Left ventricle myocardium inferior (tissue), 1 donor: ENCODE data around the gene CLEC2A. TPM values are rescaled to one million over a fixed set of nuclear protein-coding genes. Genes with fewer than 3 reads are reported as not detected.

ENCODE experiments used
- DNase-seq: peaks from one replicate; pipeline ENCODE4 v3.0.0-alpha.2; 2020
- H3K27ac ChIP-seq: fragments of 200-600 bp; replicated peaks from 2 replicates; pipeline ENCODE4 v1.8.0; 2021
- H3K27me3 ChIP-seq: fragments of 200-600 bp; 2 replicates; pipeline ENCODE4 v1.8.0; 2021; ENCODE audit warnings: low read depth
- H3K36me3 ChIP-seq: fragments of 200-600 bp; 2 replicates; pipeline ENCODE4 v1.8.0; 2021
- H3K4me1 ChIP-seq: fragments of 200-600 bp; 2 replicates; pipeline ENCODE4 v1.8.0; 2021
- H3K4me3 ChIP-seq: fragments of 200-600 bp; 2 replicates; pipeline ENCODE4 v1.8.0; 2021; ENCODE audit warnings: mild to moderate bottlenecking, moderate library complexity
- H3K9me3 ChIP-seq: fragments of 200-600 bp; replicated peaks from 2 replicates; pipeline ENCODE4 v1.8.0; 2021
- intact Hi-C: fragments of 100-400 bp; cut with micrococcal nuclease; formaldehyde crosslinking; loops from one replicate; pipeline ENCODE4 v1.11.0; 2022
- total RNA-seq: library from RNA; stranded (reverse); fragmentation: NEBNext Ultra II Directional; extraction: Animal tissue kit (Norgen Biotek cat#: 25700); gene quantifications from one replicate; pipeline ENCODE4 v1.2.1, GENCODE V29; 2021
- TF ChIP-seq, protein P1 (sequence below): fragments of 200-600 bp; IDR thresholded peaks from 2 replicates; pipeline ENCODE4 v1.8.0; 2021; ENCODE audit warnings: antibody characterized with exemption, mild to moderate bottlenecking, borderline replicate concordance
- donor health status: DM: no; HTN: yes; CAD: no; lungs with severe emphysema.

The CLEC2A gene
- total RNA-seq, 1 donor from 2014 or later: not detected

DNA sequence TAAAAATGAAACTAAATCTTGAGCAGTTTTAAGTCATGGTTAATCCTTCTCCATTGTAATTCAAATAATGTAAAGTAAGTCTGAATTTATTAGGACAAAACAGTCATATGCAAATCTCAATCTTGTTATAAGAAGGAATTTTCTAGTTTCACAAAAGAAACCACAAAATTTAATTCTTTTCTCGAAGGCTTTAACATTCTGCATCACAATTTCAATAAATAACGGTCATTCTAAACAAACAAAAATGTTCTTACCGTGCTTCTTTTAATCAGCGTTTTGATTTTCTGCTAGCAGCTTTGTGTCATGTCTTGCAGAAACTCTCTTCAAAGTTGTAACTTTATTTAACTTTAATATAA is 63.2 kb downstream of the CLEC2A start:
- H3K9me3 ChIP-seq: peaks cover 9% of the 10 kb centered on the region
- no peaks in the 10 kb centered on the region for H3K36me3 ChIP-seq
- peaks cover 5% of the 10 kb centered on the region for H3K4me1 ChIP-seq
- H3K27me3 ChIP-seq: no peaks in the 10 kb centered on the region
- peak overlapping the region; percentile 89 for H3K27ac ChIP-seq
- TF ChIP-seq, protein P1, sequence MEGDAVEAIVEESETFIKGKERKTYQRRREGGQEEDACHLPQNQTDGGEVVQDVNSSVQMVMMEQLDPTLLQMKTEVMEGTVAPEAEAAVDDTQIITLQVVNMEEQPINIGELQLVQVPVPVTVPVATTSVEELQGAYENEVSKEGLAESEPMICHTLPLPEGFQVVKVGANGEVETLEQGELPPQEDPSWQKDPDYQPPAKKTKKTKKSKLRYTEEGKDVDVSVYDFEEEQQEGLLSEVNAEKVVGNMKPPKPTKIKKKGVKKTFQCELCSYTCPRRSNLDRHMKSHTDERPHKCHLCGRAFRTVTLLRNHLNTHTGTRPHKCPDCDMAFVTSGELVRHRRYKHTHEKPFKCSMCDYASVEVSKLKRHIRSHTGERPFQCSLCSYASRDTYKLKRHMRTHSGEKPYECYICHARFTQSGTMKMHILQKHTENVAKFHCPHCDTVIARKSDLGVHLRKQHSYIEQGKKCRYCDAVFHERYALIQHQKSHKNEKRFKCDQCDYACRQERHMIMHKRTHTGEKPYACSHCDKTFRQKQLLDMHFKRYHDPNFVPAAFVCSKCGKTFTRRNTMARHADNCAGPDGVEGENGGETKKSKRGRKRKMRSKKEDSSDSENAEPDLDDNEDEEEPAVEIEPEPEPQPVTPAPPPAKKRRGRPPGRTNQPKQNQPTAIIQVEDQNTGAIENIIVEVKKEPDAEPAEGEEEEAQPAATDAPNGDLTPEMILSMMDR: no peak
- peak overlapping the region; percentile 63 for H3K4me3 ChIP-seq
- DNase-seq: no peak
- intact Hi-C loops: no loop called here

DNA sequence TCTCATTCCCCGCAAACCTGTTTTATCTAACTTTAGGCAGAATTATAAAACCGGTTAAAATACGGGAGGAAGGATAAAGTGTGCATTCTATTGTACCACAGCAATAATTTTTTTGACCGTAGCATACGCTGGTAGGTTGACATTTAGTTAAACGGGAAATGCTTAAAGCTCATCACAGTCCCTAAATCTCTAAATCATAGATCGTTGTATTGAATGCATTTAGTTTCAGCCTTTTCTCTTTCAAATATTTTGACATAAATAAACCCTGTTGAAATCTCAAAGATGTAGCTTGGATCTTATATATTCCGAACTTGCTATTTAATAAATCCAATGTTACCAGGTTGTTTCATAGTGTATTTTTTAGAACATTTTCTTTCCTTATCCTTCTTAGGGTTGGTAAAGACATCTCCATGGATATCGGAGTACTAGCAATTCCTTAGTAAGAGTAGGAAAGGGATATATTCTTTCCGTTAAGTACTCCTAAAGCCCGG is 63.8 kb downstream of the CLEC2A start:
- H3K36me3 ChIP-seq: no peaks in the 10 kb centered on the region
- DNase-seq: no peak
- TF ChIP-seq, protein P1: no peak
- H3K27ac ChIP-seq: peak overlapping the region; percentile 89
- intact Hi-C loops: no loop called here
- H3K27me3 ChIP-seq: no peaks in the 10 kb centered on the region
- H3K9me3 ChIP-seq: peaks cover 14% of the 10 kb centered on the region
- peak overlapping the region; percentile 63 for H3K4me3 ChIP-seq
- peaks cover 5% of the 10 kb centered on the region for H3K4me1 ChIP-seq

DNA sequence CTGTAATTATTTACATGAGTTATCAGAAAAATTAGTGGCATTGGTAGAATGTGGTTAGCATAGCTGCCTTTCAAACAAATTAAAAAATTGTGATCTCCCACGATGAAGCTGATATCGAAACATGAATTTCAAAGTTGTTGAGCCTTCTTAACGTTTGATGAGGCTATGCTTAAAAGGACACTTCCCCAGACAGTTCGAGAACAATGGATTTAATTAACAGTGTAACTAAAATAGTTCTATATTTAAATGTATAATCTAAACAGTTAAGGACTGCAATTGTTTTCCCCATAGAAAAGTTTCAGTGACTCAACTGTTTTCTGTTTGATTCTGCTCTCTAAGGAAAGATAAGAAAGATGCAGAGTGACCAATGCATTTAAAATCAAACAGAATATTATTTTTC is 64.6 kb downstream of the CLEC2A start:
- peak overlapping the region; percentile 89 for H3K27ac ChIP-seq
- intact Hi-C loops: no loop called here
- peaks cover 5% of the 10 kb centered on the region for H3K4me1 ChIP-seq

DNA sequence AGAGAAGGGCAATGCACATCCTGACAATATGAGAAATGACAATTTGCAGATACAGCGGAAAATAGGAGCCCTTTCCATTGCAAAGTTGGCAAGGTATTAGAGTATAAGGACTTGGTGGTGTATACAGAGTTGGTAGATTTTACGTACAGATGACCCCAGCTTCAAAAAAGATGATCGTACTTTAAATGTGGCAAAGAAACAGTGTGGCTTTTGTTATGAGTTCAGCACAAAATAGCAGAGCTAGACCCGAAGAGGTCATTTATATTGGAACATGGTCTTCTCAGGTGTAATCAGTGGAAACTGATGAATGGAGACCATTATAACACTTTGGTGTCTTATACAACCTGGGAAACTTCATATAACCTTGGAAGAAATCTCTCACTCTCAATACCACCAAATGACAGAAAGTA is 65.3 kb downstream of the CLEC2A start:
- intact Hi-C loops: no loop called here
- TF ChIP-seq, protein P1: no peak
- Histone ChIP-seq H3K36me3 (no peaks in the 10 kb centered on the region), H3K4me1 (peaks cover 5% of the 10 kb centered on the region), H3K4me3 (peak overlapping the region; percentile 63), H3K9me3 (peaks cover 22% of the 10 kb centered on the region), H3K27me3 (no peaks in the 10 kb centered on the region), H3K27ac (peak overlapping the region; percentile 89)
- DNase-seq: no peak

More for the DNA sequence above, 64.6 kb downstream of the CLEC2A start:
- no peak for DNase-seq
- peaks cover 22% of the 10 kb centered on the region for H3K9me3 ChIP-seq
- TF ChIP-seq, protein P1: no peak
- H3K36me3 ChIP-seq: no peaks in the 10 kb centered on the region
- H3K27me3 ChIP-seq: no peaks in the 10 kb centered on the region
- H3K4me3 ChIP-seq: peak overlapping the region; percentile 63

DNA sequence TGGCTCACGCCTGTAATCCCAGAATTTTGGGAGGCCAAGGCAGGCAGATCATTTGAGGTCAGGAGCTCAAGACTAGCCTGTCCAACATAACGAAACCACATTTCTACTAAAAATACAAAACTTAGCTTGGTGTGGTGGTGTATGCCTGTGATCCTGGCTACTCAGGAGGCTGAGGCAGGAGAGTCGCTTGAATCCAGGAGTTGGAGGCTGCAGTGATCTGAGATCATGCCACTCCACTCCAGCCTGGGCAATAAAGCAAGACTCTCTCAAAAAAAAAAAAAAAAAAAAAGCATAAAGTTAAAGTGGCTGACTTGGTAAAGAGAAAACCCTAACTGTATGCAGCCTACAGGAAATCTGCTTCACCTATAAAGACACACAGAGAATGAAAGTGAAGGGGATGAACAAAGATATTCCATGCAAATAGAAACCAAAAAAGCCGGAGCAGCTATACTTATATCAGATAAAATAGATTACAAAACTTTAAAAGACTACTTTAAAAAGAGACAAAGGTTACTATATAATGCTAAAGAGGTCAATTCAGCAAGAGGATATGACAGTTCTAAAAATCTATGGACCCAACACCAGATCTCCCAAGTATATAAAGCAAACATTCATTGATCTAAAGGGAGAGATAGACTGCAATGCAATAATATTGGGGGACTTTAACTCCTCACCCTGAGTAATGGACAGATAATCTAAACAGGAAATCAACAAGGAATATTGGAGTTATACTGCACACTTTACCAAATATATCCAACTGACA is 67.1 kb downstream of the CLEC2A start:
- TF ChIP-seq, protein P1: no peak
- peak overlapping the region; percentile 89 for H3K27ac ChIP-seq
- H3K27me3 ChIP-seq: no peaks in the 10 kb centered on the region
- peaks cover 22% of the 10 kb centered on the region for H3K9me3 ChIP-seq
- peak overlapping the region; percentile 63 for H3K4me3 ChIP-seq
- H3K36me3 ChIP-seq: no peaks in the 10 kb centered on the region
- H3K4me1 ChIP-seq: no peaks in the 10 kb centered on the region
- no peak for DNase-seq
- intact Hi-C loops: no loop called here

Other genes with a start within 250 kb of the CLEC2A start
- gene CLECL1, start 199.3 kb downstream of the CLEC2A start, total RNA-seq: not detected
- 0.25 TPM for gene CD69, start 171.5 kb downstream of the CLEC2A start, total RNA-seq
- gene KLRF1, start 104.9 kb downstream of the CLEC2A start, total RNA-seq: not detected
- gene CLEC2B, start 63.0 kb downstream of the CLEC2A start, total RNA-seq: 4.4 TPM
- gene KLRF2, start 50.9 kb downstream of the CLEC2A start, total RNA-seq: not detected
- gene CLEC12A, start 39.0 kb upstream of the CLEC2A start, total RNA-seq: 5.7 TPM
- not detected for gene CLEC1B, start 66.8 kb upstream of the CLEC2A start, total RNA-seq
- gene CLEC12B, start 78.3 kb upstream of the CLEC2A start, total RNA-seq: not detected
- not detected for gene CLEC9A, start 98.3 kb upstream of the CLEC2A start, total RNA-seq
- gene CLEC1A, start 166.6 kb upstream of the CLEC2A start, total RNA-seq: 2.4 TPM
- gene CLEC7A, start 197.8 kb upstream of the CLEC2A start, total RNA-seq: 1.3 TPM
- 0.55 TPM for gene OLR1, start 239.8 kb upstream of the CLEC2A start, total RNA-seq
- not detected for gene TMEM52B, start 246.7 kb upstream of the CLEC2A start, total RNA-seq